Testis (tissue), 3 donors: ENCODE results near the gene CDH11. TPM values are rescaled to one million over a fixed set of nuclear protein-coding genes. Genes with fewer than 3 reads are reported as not detected.

Experiments used
- DNase-seq: peaks from one replicate; pipeline ENCODE4 v3.0.0-alpha.2; 2019
- H3K27ac ChIP-seq, 2 donors: fragments of 200-600 bp; sonication (generic); one replicate each; pipeline ENCODE4 v1.5.1; 2019
- H3K27me3 ChIP-seq: fragments of 200-600 bp; sonication (generic); one replicate; pipeline ENCODE4 v1.5.1; 2019
- H3K36me3 ChIP-seq: fragments of 200-600 bp; sonication (generic); one replicate; pipeline ENCODE4 v1.5.1; 2017; ENCODE audit warnings: low read depth; ENCODE audit errors: missing control alignments
- H3K4me1 ChIP-seq: fragments of 200-600 bp; sonication (generic); one replicate; pipeline ENCODE4 v1.5.1; 2019
- H3K4me3 ChIP-seq, 2 donors: fragments of 200-600 bp; sonication (generic); one replicate each; pipeline ENCODE4 v1.5.1; 2017 to 2019
- H3K9me3 ChIP-seq: fragments of 200-600 bp; sonication (generic); one replicate; pipeline ENCODE4 v1.5.1; 2017
- CTCF ChIP-seq, 3 experiments: fragments of 450-650 bp in 2 of 3; fragments of 200-600 bp in 1 of 3; sonication (generic) in 1 of 3; IDR thresholded peaks; one replicate each; pipeline ENCODE4 v1.5.1; 2016 to 2019; ENCODE audit warnings: antibody characterized with exemption in 3 of 3, mild to moderate bottlenecking in 2 of 3, moderate library complexity in 1 of 3
- POLR2A ChIP-seq: fragments of 450-650 bp; IDR thresholded peaks from one replicate; pipeline ENCODE4 v1.6.1; 2017; ENCODE audit warnings: antibody characterized with exemption, mild to moderate bottlenecking, moderate library complexity
- WGBS, 2 donors: methylation state at CpG; one replicate each; pipeline ENCODE4 v1.1.5; 2018; 5-methylcytosine and 5-hydroxymethylcytosine counted together
- intact Hi-C: fragments of 100-400 bp; cut with DNase I; formaldehyde crosslinking; loops from one replicate; pipeline ENCODE4 v1.15.1; 2023; ENCODE audit warnings: low total_unique reads
- polyA plus RNA-seq: library from polyadenylated mRNA; stranded (reverse); fragments of 350-450 nt; fragmentation: Illumina TruSeq; extraction: RNeasy Lipid Tissue Mini Kit (QIAGEN cat#74804); gene quantifications from one replicate; pipeline ENCODE4 v1.2.3, GENCODE V29; 2014; ENCODE audit warnings: low read depth, low replicate concordance; ENCODE audit not compliant: insufficient read depth
- total RNA-seq, 2 donors: library from RNA; depleted of rRNA; stranded (reverse); fragments of >200 nt; gene quantifications; one replicate each; pipeline ENCODE4 v1.2.3, GENCODE V29; 2016

CDH11 gene
- total and polyA plus RNA-seq, 3 donors from 2014 or later: 24.0 to 32.8 (median 32.5) TPM

GRCh38 chr16:65065031-65065430 is 56.8 kb downstream of the CDH11 start:
- 70 to 72% methylated on average over 7 of the region's 7 CpGs for WGBS, 2 donors
- H3K27me3 ChIP-seq: no peaks in the 10 kb centered on the region
- no peaks in the 10 kb centered on the region for H3K36me3 ChIP-seq
- H3K4me3 ChIP-seq: no peak overlapping the region
- no peak for DNase-seq
- intact Hi-C loops: no loop called here
- no peaks in the 10 kb centered on the region for H3K9me3 ChIP-seq
- H3K27ac ChIP-seq: no peak overlapping the region
- H3K4me1 ChIP-seq: no peaks in the 10 kb centered on the region
- TF ChIP-seq CTCF (IDR thresholded peaks at IDR 0.05) (no peak), POLR2A (no peak)

GRCh38 chr16:65064131-65064530 is 57.7 kb downstream of the CDH11 start:
- Histone ChIP-seq H3K27me3 (no peaks in the 10 kb centered on the region), H3K36me3 (no peaks in the 10 kb centered on the region), H3K27ac (no peak overlapping the region), H3K4me1 (no peaks in the 10 kb centered on the region), H3K4me3 (no peak overlapping the region), H3K9me3 (no peaks in the 10 kb centered on the region)
- 93 to 97% methylated on average over 2 of the region's 2 CpGs for WGBS, 2 donors
- intact Hi-C loops: no loop called here
- DNase-seq: no peak
- TF ChIP-seq CTCF (IDR thresholded peaks at IDR 0.05): no peak
- no peak for TF ChIP-seq POLR2A

DNA sequence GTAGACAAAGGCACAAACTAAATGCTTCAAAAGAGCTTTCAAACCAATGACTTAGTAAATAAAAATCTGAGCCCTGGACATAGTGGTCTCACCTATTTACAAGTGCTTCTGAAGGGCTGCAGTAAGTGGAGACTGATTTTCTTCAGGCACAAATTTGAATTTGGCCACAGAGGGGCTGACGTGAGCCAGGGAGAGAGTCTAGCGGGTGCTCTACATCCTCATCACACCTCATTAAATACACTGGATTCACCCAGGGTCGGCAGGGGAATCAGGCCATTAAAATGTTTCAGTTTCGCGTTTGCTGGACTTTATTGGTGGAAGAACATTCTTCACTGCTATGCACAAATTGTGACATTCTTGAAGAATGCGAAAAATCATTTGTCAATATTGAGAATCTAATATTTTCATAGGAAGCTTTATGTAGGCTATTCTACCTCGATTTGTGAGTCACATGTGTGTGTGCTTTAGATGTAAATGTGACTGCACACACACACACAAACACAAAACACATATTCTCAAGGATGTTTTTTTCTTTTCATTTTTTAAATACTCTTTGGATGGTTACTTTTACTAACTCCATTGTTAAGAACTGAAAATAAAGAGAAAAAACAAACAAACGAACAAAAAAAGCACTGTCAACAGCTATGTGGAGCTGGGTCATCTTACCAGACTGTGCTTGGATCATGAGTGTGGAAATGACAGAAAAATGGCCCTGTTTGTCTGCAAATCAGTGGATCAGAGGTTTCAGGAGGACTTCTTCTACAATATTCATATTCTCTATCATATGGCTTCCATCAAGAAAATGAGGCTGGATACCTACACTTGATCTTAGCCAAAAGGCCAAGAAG is 58.9 kb downstream of the CDH11 start:
- Histone ChIP-seq H3K36me3 (no peaks in the 10 kb centered on the region), H3K4me1 (no peaks in the 10 kb centered on the region), H3K27ac (no peak overlapping the region), H3K9me3 (no peaks in the 10 kb centered on the region), H3K4me3 (no peak overlapping the region), H3K27me3 (no peaks in the 10 kb centered on the region)
- 63 to 74% methylated on average over 8 of the region's 8 CpGs for WGBS, 2 donors
- intact Hi-C loops: no loop called here
- DNase-seq: no peak
- TF ChIP-seq CTCF (IDR thresholded peaks at IDR 0.05) (no peak), POLR2A (no peak)

- no peak for TF ChIP-seq CTCF (IDR thresholded peaks at IDR 0.05)
- no peak for TF ChIP-seq POLR2A
Measured at GRCh38 chr16:65061935-65062518, 59.8 kb downstream of the CDH11 start.

More at GRCh38 chr16:65061935-65062518, 59.8 kb downstream of the CDH11 start:
- Histone ChIP-seq H3K4me3 (no peak overlapping the region), H3K27ac (no peak overlapping the region), H3K9me3 (no peaks in the 10 kb centered on the region), H3K36me3 (no peaks in the 10 kb centered on the region), H3K4me1 (no peaks in the 10 kb centered on the region), H3K27me3 (no peaks in the 10 kb centered on the region)
- 80 to 82% methylated on average over 5 of the region's 5 CpGs for WGBS, 2 donors
- no peak for DNase-seq
- intact Hi-C loops: no loop called here
